Fibroblast of lung (primary cell): ENCODE measurements around the gene TAGLN2.

ENCODE experiments used
- EZH2 ChIP-seq: IDR thresholded peaks from 2 replicates; pipeline ENCODE4 v1.5.1; 2012; ENCODE audit warnings: low read length, control low read depth, mild to moderate bottlenecking; ENCODE audit errors: missing control alignments
- TF ChIP-seq, protein P1 (sequence below), 2 donors: IDR thresholded peaks in 1 of 2; conservative IDR thresholded peaks in 1 of 2; 1 replicate in 1 of 2; 2 replicates in 1 of 2; pipeline ENCODE4 v1.5.1; 2011 to 2012; ENCODE audit warnings: low read length in 2 of 2, control low read depth in 1 of 2, inconsistent platforms in 1 of 2, low read depth in 1 of 2, mild to moderate bottlenecking in 1 of 2

- TF ChIP-seq, protein P1, sequence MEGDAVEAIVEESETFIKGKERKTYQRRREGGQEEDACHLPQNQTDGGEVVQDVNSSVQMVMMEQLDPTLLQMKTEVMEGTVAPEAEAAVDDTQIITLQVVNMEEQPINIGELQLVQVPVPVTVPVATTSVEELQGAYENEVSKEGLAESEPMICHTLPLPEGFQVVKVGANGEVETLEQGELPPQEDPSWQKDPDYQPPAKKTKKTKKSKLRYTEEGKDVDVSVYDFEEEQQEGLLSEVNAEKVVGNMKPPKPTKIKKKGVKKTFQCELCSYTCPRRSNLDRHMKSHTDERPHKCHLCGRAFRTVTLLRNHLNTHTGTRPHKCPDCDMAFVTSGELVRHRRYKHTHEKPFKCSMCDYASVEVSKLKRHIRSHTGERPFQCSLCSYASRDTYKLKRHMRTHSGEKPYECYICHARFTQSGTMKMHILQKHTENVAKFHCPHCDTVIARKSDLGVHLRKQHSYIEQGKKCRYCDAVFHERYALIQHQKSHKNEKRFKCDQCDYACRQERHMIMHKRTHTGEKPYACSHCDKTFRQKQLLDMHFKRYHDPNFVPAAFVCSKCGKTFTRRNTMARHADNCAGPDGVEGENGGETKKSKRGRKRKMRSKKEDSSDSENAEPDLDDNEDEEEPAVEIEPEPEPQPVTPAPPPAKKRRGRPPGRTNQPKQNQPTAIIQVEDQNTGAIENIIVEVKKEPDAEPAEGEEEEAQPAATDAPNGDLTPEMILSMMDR (conservative IDR thresholded peaks at IDR 0.05 in 1 of 2, IDR thresholded peaks at IDR 0.05 in 1 of 2; ENCODE audit: low read depth in 1 of 2, low read length in 2 of 2), result no peak
- no peak for TF ChIP-seq EZH2
Measured at GRCh38 chr1:159952932-159953331, 27.6 kb upstream of the TAGLN2 start.
